Smooth muscle cell (in vitro differentiated cells): Measurements from ENCODE around the gene SORCS2. TPM values are rescaled to one million over a fixed set of nuclear protein-coding genes. Genes with fewer than 3 reads are reported as not detected.

Experiments
- DNase-seq: peaks from one replicate; lab custom pipeline; 2025; ENCODE audit not compliant: unreplicated experiment; lab: John Stamatoyannopoulos, UW
- H2AFZ ChIP-seq: fragments of 200-600 bp; sonication (generic); 2 replicates; pipeline ENCODE4 v1.6.0; 2016; ENCODE audit warnings: antibody characterized with exemption, low read depth, mild to moderate bottlenecking
- H3F3A ChIP-seq: fragments of 200-600 bp; sonication (generic); 2 replicates; pipeline ENCODE4 v1.6.0; 2017; ENCODE audit warnings: antibody characterized with exemption, low read depth
- H3K27ac ChIP-seq: fragments of 200-600 bp; sonication (generic); 2 replicates; pipeline ENCODE4 v1.5.1; 2016; ENCODE audit warnings: low read depth, mild to moderate bottlenecking
- H3K27me3 ChIP-seq: fragments of 200-600 bp; sonication (generic); 2 replicates; pipeline ENCODE4 v1.6.1; 2016; ENCODE audit warnings: low read depth, mild to moderate bottlenecking
- H3K36me3 ChIP-seq: fragments of 200-600 bp; sonication (generic); 2 replicates; pipeline ENCODE4 v1.5.1; 2016; ENCODE audit warnings: low read depth
- H3K4me1 ChIP-seq: fragments of 200-600 bp; sonication (generic); 2 replicates; pipeline ENCODE4 v1.5.1; 2016; ENCODE audit warnings: low read depth
- H3K4me2 ChIP-seq: fragments of 200-600 bp; sonication (generic); 2 replicates; pipeline ENCODE4 v1.6.0; 2016; ENCODE audit warnings: mild to moderate bottlenecking
- H3K4me3 ChIP-seq: fragments of 200-600 bp; sonication (generic); 2 replicates; pipeline ENCODE4 v1.5.1; 2016; ENCODE audit warnings: mild to moderate bottlenecking
- H3K79me2 ChIP-seq: fragments of 200-600 bp; sonication (generic); 2 replicates; pipeline ENCODE4 v1.6.0; 2016; ENCODE audit warnings: low read depth, mild to moderate bottlenecking
- H3K9ac ChIP-seq: fragments of 200-600 bp; sonication (generic); 2 replicates; pipeline ENCODE4 v1.6.0; 2016; ENCODE audit warnings: low read depth
- H3K9me3 ChIP-seq: fragments of 200-600 bp; sonication (generic); replicated peaks from 2 replicates; pipeline ENCODE4 v1.5.1; 2016; ENCODE audit warnings: low read depth
- H4K20me1 ChIP-seq: fragments of 200-600 bp; sonication (generic); 2 replicates; pipeline ENCODE4 v1.6.0; 2016; ENCODE audit warnings: low read depth
- WGBS: methylation state at CpG from one replicate; pipeline ENCODE4 v1.1.7; 2016; ENCODE audit warnings: low lambda C conversion rate; 5-methylcytosine and 5-hydroxymethylcytosine counted together
- polyA plus RNA-seq: library from polyadenylated mRNA; unstranded; fragments of >200 nt; fragmentation: Nextera tagmentation; extraction: Ambion mirVana; gene quantifications from 2 replicates; pipeline ENCODE4 v1.2.1, GENCODE V29; 2016
- total RNA-seq: library from RNA; depleted of rRNA; stranded (reverse); fragments of >200 nt; gene quantifications from 2 replicates; pipeline ENCODE4 v1.2.3, GENCODE V29; 2014
- TF ChIP-seq, protein P1 (sequence below): fragments of 200-600 bp; sonication (generic); IDR thresholded peaks from 2 replicates; pipeline ENCODE4 v1.5.1; 2017; ENCODE audit warnings: borderline replicate concordance, mild to moderate bottlenecking, antibody characterized with exemption; ENCODE audit not compliant: insufficient read depth, poor library complexity, severe bottlenecking

The SORCS2 gene
- total and polyA plus RNA-seq, 2 experiments from 2014 or later, result 5.2 to 9.3 TPM

DNA sequence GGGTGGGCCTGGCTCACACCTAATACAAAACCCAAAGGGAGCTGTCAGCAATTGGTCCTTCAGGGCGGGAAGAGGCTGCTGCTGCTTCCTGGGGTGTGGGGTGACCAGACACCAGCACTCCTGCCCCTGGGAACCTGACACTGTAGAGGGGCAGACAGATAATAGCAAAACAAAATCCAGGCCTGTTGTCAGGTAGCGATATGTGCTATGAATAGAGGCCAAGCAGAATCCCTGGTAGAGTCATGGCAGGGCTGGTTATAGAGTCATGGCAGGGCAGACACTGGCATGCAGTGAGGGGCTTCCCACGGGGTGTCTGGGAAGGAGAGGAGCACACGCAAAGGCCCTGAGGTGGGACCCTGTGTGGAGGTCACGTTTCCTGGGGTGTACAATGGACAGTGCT, 321.9 kb downstream of the SORCS2 start:
- peak overlapping the region; percentile 69 for H3K4me2 ChIP-seq
- no peak overlapping the region for H2AFZ ChIP-seq
- H3K9me3 ChIP-seq, result no peaks in the 10 kb centered on the region
- TF ChIP-seq, protein P1, sequence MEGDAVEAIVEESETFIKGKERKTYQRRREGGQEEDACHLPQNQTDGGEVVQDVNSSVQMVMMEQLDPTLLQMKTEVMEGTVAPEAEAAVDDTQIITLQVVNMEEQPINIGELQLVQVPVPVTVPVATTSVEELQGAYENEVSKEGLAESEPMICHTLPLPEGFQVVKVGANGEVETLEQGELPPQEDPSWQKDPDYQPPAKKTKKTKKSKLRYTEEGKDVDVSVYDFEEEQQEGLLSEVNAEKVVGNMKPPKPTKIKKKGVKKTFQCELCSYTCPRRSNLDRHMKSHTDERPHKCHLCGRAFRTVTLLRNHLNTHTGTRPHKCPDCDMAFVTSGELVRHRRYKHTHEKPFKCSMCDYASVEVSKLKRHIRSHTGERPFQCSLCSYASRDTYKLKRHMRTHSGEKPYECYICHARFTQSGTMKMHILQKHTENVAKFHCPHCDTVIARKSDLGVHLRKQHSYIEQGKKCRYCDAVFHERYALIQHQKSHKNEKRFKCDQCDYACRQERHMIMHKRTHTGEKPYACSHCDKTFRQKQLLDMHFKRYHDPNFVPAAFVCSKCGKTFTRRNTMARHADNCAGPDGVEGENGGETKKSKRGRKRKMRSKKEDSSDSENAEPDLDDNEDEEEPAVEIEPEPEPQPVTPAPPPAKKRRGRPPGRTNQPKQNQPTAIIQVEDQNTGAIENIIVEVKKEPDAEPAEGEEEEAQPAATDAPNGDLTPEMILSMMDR, result no peak
- no peak overlapping the region for H3K27ac ChIP-seq
- no peaks in the 10 kb centered on the region for H3K36me3 ChIP-seq
- no peak for DNase-seq
- no peak overlapping the region for H3K9ac ChIP-seq
- 89% methylated on average over 5 of the region's 5 CpGs for WGBS
- H3K79me2 ChIP-seq, result no peaks in the 10 kb centered on the region
- H3K4me3 ChIP-seq, result no peak overlapping the region
- peaks cover 16% of the 10 kb centered on the region for H3K27me3 ChIP-seq
- H4K20me1 ChIP-seq, result no peaks in the 10 kb centered on the region
- no peaks in the 10 kb centered on the region for H3F3A ChIP-seq
- H3K4me1 ChIP-seq, result peaks cover 9% of the 10 kb centered on the region

DNA sequence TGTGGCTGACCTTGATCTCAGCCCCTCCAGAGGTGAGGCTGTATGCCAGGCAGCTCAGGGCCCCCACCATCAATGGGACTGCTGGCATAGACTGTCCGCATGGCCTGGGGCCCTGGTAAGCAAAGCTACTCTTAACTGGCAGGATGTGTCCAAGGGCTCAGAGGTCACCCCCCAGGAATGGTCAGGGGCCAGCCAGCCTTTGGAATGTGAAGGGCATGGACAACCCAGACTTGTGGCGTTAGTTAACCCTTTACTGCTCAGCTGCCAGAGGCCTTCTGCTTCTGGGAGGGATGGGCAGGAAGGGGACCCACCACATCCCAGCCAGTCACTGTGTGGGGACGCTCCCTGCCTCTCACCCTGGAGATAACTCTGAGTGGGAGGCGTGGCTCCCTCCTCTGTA, 322.5 kb downstream of the SORCS2 start:
- Histone ChIP-seq H3K4me1 (peaks cover 9% of the 10 kb centered on the region), H3K36me3 (no peaks in the 10 kb centered on the region), H3K79me2 (no peaks in the 10 kb centered on the region), H3K4me3 (no peak overlapping the region), H3K9me3 (no peaks in the 10 kb centered on the region), H3K9ac (no peak overlapping the region), H2AFZ (no peak overlapping the region), H3K4me2 (no peak overlapping the region), H3K27ac (no peak overlapping the region), H3K27me3 (peaks cover 21% of the 10 kb centered on the region), H4K20me1 (no peaks in the 10 kb centered on the region), H3F3A (no peaks in the 10 kb centered on the region)
- TF ChIP-seq, protein P1, result no peak
- WGBS, result 91% methylated on average over 4 of the region's 4 CpGs
- DNase-seq, result no peak

DNA sequence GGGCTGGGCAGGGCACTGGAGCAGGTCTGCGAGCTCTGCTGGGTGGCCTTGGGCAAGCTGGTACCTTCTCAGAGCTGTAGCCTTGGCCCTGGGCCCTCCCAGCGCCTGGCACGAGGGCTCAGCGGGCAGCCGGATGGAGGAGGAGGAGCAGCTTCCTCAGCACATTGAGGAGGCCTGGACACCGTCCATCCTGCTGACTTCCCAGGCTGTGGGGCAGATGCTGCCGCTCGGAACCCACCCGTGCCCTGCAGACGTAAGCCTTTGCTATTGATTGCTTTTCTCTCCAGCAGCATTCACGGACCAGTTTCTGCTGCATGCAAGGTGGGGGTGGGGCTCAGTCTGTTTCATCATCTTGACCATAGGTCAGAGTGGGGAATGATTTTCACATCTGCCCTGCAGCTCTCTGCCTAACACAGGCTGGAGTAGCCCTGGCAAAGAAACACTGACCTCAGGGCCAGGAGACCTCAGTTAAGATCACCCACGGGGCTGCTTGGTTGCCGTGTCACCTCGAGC, 323.1 kb downstream of the SORCS2 start:
- 92% methylated on average over 14 of the region's 14 CpGs for WGBS
- Histone ChIP-seq H3K36me3 (no peaks in the 10 kb centered on the region), H3K9ac (no peak overlapping the region), H3K9me3 (no peaks in the 10 kb centered on the region), H4K20me1 (no peaks in the 10 kb centered on the region), H3K4me1 (peaks cover 9% of the 10 kb centered on the region), H2AFZ (no peak overlapping the region), H3K27me3 (peaks cover 27% of the 10 kb centered on the region), H3F3A (no peaks in the 10 kb centered on the region), H3K4me3 (no peak overlapping the region), H3K4me2 (no peak overlapping the region), H3K27ac (no peak overlapping the region), H3K79me2 (no peaks in the 10 kb centered on the region)
- DNase-seq, result no peak
- TF ChIP-seq, protein P1, result no peak

- no peaks in the 10 kb centered on the region for H3K9me3 ChIP-seq
- no peaks in the 10 kb centered on the region for H4K20me1 ChIP-seq
- no peak overlapping the region for H3K4me3 ChIP-seq
- no peaks in the 10 kb centered on the region for H3K79me2 ChIP-seq
- no peaks in the 10 kb centered on the region for H3F3A ChIP-seq
- H3K27ac ChIP-seq, result no peak overlapping the region
- no peak for DNase-seq
- H3K36me3 ChIP-seq, result no peaks in the 10 kb centered on the region
- TF ChIP-seq, protein P1, result no peak
- 66% methylated on average over 16 of the region's 16 CpGs for WGBS
- no peak overlapping the region for H2AFZ ChIP-seq
- no peak overlapping the region for H3K9ac ChIP-seq
- H3K4me1 ChIP-seq, result peaks cover 9% of the 10 kb centered on the region
- no peak overlapping the region for H3K4me2 ChIP-seq
- peaks cover 33% of the 10 kb centered on the region for H3K27me3 ChIP-seq
Measured at GRCh38 chr4:7516096-7516772, 323.9 kb downstream of the SORCS2 start.
